ENCODE results near the gene TMC7.
"Not testable (repeated sequence)": the region's sequence is repeated elsewhere in the genome, so short reads cannot be mapped to it uniquely, and the experiment has no call there.

The TMC7 gene

DNA sequence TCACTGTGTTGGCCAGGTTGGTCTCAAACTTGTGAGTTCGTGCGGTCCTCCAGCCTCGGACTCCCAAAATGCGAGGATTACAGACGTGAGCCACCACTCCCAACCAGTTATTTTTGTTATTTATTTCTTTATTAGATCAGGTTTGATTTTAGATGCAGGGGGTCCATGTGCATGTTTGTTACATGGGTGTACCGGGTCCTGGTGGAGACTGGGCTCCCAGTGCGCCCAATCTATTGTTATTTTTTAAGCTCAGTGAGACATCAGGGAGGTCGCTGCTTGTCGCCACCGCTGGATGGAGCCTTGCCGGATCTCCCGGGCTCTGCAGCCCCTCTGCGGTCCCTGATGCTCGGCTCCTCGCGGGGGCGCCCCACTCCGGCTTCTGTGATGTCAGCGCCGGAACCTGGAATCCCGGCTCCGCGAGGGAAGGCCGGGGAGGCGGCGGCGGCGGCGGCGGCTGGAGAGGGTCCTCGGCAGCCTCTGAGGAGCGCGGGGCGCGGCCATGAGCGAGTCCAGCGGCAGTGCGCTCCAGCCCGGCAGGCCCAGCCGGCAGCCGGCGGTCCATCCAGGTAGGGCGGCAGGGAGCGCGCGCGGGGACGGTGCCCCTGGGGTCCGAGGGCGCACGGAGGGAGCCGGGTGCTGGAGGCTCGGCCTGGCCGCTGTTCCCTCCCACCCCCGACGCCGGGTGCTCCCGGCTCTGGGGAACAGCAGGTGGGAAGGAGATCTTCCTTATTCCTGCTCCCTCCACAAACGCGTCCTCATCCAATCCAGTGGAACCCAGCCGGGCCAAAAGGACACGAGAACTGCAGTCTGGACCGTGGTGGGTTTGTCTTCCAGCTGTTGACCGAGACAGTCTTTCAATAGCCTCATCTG, at the start of gene TMC7:
TMC7 (plus strand) TSS at position 370 of the 870 bp plus-strand sequence; CDS start at position 500, 130 bp downstream.
- DNase-seq (ENCODE audit: low read depth): no peak

DNA sequence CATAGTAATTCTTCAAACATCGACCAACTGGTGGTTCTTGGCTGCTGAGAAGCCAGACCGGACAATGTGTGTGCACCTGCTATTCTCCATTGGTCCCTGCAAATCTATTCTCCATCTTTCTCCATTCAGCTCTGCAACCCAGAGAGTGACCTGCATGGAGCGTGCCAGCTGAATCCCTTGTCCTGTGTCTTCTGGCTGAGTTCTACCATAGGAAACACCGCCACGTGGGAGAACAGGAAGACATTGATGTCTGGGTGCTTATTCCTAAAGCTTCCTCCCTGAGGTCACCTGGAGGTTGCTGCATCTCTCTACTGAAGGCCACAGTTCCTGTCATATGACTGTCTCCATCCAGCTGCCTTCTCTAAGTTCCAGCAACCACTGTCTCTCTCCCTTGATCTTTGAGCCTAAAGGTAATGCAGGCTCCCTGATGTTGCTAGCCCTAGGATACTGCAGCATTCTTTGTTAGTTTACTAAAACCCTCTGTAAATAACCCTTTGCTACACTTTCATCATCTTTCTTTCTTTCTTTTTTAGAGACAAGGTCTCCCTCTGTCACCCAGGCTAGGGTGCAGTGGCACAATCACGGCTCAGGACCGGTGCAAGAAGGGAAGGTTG, 46.9 kb upstream of the TMC7 start:
- DNase-seq (ENCODE audit: low read depth): no peak

DNA sequence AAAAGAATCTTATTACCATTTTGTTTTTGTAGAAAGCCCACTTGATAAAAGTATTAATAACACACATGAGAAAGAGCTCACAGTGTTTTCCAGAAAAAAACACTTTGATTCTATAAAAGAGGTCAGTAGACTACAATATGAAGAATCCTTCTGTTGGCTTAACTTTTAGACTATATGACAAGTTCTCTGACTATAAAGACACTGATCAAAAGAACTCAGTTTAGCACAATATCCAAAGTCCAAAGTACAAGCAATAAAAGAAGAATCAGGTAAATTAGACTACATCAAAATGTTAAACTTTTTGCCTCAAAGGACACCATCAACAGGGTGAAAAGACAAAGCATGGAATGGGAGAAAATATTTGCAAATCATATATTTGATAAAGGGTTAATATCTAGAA, 46.3 kb upstream of the TMC7 start:
- no peak for DNase-seq (ENCODE audit: low read depth)

DNA sequence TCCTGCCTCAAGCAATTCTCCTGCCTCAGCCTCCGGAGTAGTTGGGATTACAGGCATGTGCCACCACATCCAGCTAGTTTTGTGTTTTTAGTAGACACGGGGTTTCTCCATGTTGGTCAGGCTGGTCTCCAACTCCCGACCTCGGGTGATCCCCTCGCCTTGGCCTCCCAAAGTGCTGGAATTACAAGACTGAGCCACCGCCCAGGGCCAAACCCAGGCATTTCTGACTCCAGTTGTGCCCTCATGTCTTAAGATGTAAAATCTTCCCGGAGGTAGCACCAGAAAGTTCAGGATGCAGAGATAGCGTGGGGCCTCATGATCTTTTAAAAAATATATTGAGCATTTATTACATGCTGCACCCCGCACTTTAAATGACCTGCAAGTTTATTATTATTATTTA, 44.7 kb upstream of the TMC7 start:
- no peak for DNase-seq (ENCODE audit: low read depth)

DNA sequence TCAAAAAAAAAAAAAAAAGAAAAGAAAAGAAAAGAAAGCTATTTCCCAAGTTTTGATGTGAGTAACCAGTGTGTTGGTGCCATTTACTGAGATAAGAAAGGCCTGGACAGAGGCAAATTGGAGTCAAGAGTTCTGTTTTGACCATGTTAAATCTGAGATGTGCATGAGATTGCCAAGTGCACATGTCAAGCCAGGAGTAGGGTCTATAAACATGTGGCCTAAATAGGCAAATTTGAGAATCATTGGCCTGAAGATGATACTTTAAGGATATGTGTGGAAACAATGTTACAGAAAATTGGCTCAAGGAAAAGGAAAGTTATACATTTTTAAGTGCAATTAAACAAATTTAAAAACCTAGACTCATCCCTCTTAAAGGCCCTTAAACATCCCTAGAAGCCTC, 42.3 kb upstream of the TMC7 start:
- DNase-seq (ENCODE audit: low read depth): no peak

DNA sequence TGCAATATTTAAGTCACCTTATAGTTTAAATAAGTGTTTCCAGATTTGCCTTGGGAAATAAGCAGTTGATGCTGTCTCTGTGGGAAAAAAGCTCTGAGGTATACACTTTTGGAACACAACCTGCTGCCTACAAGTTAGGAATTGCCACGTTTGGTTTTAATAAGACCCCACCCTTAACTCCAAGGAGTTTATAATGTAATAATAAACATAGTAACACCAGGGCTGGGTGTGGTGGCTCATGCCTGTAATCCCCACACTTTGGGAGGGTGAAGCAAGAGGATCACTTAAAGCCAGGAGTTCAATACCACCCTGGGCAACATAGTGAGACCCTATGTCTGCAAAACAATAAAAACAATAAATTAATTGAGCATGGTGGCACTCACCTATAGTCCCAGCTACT, 41.7 kb upstream of the TMC7 start:
- DNase-seq (ENCODE audit: low read depth): no peak

DNA sequence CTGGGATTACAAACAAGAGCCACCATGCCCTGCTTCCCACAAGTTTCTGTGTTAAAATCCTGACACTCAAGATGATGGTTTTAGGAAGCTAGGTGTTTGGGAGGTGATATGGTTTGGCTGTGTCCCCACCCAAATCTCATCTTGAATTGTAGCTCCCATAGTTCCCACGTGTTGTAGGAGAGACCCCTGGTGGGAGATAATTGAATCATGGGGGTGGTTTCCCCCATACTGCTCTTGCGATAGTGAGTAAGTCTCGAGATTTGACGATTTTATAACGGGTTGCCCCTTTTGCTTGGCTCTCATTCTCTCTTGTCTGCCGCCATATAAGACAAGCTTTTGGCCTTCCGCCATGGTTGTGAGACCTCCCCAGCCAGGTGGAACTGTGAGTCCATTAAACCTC, 40.3 kb upstream of the TMC7 start:
- DNase-seq (ENCODE audit: low read depth): no peak

DNA sequence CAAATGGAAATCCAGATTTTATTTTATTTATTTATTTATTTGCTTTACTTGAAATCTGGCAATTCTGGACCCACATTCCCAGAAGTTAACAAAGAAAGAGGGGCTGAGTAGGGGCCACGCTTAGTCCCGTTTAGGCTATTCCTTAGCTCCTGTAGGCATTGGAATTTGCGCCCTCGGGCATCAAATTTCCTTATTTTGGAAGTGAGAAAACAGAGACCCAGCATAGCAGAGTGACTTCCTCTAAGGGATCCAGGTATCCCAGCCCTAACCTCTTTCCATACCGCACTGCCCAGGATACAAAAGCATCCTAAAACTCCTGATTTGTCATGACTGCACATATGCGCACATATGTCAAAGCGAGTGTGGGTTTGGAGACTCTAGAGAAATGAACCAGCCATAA, 38.5 kb upstream of the TMC7 start:
- no peak for DNase-seq (ENCODE audit: low read depth)

DNA sequence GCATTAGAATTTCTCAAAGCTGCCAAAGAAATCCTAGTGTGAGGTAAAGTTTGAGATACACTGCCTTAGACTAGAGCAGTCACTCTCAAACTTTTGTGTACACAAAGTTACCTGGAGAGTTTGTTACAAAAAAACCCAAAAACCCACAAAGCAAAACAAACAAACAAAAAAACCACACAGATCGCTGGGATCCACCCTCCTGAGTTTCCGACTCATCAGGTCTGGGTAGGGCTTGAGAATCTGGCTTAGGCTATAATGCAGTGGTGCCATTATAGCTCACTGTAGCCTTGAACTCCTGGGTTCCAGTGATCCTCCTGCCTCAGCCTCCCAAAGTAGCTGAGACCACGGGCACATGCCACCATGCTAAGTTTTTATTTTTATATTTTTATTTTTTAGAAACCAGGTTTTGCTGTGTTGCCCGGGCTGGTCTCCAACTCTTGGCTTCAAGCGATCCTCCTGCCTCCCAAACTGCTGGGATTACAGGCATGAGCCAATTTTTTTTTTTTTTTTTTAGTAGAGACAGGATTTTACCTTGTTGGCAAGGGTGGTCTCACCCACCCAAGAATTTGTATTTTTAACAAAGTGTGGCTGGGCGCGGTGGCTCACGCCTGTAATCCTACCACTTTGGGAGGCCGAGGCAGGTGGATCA, 35.2 kb upstream of the TMC7 start:
- DNase-seq (ENCODE audit: low read depth): no peak

DNA sequence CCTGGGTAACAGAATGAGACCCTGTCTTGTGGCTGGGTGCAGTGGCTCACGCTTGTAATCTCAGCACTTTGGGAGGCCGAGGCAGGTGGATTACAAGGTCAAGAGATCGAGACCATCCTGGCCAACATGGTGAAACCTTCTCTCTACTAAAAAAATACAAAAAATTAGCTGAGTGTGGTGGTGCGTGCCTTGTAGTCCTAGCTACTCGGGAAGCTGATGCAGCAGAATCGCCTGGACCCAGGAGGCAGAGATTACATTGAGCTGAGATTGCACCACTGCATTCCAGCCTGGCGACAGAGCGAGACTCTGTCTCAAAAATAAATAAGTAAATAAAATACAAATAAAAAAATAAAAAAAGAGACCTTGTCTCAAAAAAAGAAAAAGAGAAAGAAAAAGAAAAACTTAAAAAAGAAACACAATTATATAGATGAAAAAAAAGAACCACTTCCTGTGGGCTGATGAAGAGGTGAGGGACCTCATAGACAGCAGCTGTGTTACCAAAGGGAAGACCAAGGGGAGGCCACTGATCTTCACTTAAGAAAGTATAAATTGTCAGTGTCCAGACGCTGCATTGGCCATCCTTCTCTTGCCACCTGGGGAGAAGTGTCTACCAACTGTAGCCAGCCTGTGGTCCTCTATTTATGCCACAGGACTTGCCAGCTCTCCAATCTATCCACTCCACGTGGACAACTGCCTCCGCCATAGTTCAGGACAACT, 33.1 kb upstream of the TMC7 start:
- no peak for DNase-seq (ENCODE audit: low read depth)

DNA sequence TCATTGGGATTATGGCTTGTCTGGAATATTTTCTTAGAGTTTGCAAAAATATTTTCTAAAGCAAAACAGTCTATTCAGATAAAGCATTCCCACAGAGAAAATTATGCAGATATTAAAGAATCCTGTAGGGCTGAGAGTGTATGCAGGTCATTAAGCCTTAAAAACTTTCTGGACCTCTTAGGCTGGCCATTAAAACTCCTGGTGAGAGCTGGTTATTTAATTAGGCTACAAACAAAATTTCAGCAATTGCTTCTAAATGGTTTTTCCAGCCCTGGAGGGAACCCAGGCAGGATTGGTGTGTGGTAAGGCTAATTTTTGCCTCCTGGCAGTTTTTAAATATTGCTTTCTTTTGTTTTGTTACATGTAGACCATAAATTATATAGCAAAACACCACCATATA, 30.2 kb upstream of the TMC7 start:
- DNase-seq (ENCODE audit: low read depth): no peak

DNA sequence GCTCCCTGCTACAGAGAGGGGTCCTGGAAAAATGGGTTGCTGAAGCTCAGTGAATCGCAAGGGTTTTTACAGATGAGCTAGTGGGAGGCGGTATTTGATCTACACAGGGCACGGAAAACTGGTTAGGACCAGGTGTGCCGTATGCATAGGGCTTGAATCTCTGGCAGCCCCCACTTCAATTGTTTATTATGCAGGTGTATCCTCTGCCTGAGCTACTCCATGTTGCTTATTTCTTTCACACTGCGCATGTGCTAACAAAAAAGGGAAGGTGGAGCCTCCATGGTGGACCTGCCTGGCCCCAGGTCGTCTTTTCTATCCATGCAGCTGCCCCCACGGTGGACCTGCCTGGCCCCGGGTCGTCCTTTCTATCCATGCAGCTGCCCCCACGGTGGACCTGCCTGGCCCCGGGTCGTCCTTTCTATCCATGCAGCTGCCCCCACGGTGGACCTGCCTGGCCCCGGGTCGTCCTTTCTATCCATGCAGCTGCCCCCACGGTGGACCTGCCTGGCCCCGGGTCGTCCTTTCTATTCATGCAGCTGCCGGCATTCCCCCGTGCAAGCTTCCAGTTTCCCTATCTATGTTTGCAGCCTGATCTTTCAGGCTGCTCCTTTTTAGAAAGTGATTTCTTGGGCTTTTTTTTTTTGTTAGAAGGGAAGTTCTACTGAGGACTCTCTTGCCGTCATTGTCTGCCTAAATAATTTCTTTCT, 27.7 kb upstream of the TMC7 start:
- DNase-seq (ENCODE audit: low read depth): not testable (repeated sequence)

DNA sequence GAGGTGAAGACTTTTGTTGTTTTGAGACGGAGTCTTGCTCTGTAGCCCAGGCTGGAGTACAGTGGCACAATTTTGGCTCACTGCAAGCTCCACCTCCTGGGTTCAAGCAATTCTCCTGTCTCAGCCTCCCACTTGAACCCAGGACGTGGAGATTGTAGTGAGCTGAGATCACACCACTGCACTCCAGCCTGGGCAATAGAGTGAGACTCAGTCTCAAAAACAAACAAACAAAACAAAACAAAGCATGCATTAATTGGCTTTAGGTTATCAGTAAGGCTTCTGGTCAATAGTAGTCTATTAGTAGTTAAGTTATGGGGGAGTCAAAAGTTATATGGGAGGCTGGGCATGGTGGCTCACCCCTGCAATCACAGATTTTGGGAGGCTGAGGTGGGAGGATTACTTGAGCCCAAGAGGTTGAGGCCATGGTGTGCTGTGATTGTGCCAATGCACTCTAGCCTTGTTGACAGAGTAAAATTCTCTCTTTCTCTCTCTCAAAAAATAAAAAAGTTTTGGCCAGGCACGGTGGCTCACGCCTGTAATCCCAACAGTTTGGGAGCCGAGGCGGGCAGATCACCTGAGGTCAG, 27.0 kb upstream of the TMC7 start:
- DNase-seq (ENCODE audit: low read depth): not testable (repeated sequence)

DNA sequence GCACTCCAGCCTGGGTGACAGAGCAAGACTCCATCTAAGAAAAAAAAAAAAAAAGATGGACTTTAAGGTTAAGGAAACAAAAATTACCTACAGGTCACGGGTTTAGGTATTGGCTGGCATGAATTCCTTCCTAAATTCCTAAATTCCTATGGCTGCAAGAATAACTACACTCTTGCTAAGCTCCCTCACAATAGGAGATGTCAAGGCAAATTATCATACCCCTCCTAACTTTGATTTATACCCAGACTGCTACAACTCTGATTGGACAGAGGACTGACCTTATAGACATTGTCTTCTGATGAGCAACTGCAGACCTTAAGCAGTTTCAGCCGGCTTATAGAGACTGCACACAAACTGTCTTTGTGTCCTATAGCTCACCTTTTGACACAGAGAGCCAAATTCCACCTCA, 25.1 kb upstream of the TMC7 start:
- no peak for DNase-seq (ENCODE audit: low read depth)

DNA sequence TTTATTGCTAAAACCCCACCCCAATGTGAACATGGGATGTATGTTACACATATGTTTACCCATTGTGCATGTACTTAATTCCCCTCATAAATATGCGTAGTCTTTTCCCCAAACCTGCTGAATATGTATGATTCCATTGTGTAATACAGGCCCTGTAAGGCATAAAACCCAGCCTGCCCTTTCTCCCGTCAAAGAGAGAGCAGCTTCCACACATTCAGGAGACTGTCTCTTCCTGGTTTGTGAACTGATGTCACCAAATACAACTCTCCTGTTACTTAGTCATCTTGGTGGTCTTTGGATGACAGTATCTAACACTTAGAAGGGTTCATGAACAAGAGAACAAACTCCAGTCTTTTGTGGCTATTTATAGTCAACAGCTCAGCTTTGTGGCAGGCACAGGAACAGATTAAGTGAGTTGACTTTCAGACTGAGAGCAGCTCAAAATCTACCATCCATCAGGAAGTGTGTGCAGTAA, 24.7 kb upstream of the TMC7 start:
- no peak for DNase-seq (ENCODE audit: low read depth)

DNA sequence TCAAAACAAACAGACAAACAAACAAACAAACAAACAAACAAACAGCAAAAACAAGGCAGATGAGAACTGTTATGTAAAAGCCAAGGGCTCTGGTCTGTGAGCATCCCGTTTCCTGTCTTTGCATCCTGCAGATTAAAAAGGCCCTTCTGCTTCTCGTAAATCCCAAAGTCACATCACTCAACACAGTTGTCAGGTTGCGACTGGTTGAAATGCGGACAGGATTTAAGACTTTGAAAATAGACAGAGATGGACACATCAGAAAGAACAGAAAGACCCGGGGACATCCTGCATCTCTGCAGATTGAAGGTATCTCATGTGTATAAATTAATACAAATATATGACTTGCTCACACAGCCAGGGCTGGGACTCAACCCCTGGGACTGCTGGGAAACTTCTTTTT, 18.2 kb upstream of the TMC7 start:
- DNase-seq (ENCODE audit: low read depth): no peak

DNA sequence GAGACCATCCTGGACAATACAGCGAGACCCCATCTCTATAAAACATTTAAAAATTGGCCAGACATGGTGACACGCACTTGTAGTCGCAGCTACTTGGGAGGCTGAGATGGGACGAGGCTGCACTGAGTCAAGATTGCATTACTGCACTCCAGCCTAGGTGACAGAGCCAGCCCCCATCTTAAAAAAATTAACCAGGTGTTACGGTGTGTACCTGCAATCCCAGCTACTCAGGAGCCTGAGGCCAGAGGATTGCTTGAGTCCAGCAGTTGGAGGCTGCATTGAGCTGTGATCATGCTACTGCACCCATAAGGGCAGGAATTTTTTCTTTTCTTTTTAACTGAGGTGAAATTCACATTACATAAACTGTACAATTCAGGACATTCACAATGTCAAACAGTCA, 16.9 kb upstream of the TMC7 start:
- no peak for DNase-seq (ENCODE audit: low read depth)

DNA sequence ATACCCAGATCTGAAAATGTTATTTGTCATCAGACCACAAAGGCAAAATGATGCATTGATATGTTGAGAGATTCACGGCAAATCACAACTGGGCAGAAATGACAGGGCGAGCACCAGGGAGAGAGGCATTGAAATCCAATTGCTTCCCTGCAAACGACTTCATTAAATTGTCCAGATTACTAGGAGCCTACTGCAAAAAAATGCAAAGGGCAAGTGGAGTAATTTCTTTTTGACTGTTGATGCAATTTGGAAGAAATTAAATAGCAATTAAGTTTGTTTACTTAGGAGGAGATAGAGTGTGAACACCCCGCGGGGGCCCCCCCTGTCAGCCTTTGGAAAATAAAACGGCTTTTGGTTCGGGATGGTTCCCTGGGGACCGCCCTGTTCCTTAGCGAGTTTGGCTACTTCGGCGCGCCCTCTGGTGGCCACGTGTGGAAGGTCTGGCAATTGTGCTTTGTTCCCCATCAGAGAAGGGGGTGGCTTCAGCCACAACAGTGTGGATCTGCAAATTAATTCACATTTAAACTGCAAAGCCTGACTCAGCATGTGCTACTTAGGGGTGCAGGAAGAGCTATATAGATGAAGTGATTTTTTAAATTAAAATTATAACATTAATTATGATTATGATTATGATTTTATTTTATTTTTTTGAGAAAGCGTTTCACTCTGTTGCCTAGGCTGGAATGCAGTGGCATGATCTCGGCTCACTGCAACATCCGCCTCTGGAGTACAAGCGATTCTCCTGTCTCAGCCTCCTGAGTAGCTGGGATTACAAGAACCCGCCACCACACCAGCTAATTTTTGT, 14.5 kb upstream of the TMC7 start:
- no peak for DNase-seq (ENCODE audit: low read depth)

DNA sequence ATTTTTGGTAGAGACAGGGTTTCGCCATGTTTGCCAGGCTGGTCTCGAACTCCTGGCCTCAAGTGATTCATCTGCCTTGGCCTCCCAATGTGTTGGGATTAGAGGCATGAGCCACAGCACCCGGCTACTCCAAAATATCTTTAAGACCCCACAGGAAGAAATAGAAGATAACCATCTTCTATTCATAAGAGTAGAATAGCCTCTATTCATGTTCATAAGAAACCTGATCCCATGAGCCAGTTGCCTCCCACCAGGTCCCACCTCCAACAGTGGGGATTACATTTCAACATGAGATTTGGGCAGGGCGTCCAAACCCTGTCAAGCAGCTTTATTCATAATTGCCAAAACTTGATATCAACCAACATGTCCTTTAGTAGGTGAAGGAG, 13.9 kb upstream of the TMC7 start:
- no peak for DNase-seq (ENCODE audit: low read depth)

DNA sequence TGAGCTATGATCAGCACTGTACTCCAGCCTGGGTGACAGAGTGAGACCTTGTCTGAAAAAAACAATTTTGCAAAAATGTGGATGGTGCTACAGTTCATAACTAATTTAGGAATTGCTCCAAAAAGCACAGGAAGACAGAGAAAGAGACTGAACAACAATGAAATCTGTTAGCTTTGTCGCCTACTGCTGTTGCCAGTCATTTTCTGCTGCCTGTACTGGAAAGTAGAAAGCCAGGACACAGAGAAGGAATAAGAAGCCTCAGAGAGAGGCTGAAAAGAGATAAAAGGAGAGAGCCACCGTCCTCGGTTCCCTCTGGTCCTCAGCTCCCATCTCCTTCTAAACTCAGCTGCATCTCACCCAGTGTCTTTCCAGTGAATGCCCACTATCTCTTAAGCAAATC, 8.6 kb upstream of the TMC7 start:
- DNase-seq (ENCODE audit: low read depth): no peak

DNA sequence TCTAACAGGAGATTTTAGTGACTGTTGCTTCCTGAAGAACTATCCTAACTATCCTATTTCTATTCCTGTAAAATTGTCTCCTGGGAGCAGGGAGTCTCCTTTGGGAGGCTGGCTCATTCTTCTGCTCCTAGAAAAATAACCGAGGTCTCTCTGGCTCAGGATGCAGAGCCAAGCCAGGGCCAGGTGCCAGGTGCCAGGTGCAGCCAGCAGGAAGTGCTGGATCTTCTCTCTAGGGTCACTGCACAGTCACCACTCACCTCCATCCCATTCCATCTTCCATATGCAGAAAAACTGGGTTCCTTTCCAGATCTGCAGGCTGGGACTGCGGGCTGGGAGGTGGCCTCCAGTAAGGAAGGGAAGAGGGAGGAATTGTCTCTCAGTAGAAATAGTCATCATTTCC, 3.8 kb upstream of the TMC7 start:
- DNase-seq (ENCODE audit: low read depth): no peak

Measured in GM04503 (cell line).